Measurements from ENCODE around the gene KIRREL3.

DNA sequence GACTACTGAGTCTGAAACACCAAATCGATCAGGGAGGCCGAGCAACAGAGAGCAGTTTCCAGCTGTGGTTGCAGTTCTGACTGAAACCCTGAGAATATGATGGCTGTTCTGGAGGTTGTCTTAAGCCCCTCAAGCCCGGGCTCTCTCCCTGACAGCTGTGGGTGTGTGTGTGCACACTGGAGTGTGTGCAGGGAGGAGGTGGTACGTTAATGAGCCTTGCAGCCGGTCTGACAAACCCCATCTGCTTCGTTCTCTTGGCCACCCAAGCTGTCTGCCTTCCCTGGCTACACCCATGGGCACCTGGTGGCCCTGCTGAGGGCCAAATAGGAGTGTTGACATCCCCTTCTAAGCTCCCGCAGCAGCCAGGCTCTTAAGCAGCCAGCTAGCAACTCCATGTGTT is 189.8 kb downstream of the KIRREL3 start:
- TF ChIP-seq POLR2A (IDR thresholded peaks at IDR 0.05; ENCODE audit: low read depth, low read length), result no peak
- no peak for TF ChIP-seq SMC3 (IDR thresholded peaks at IDR 0.05; ENCODE audit: low read depth, low read length)
- TF ChIP-seq, protein P1, sequence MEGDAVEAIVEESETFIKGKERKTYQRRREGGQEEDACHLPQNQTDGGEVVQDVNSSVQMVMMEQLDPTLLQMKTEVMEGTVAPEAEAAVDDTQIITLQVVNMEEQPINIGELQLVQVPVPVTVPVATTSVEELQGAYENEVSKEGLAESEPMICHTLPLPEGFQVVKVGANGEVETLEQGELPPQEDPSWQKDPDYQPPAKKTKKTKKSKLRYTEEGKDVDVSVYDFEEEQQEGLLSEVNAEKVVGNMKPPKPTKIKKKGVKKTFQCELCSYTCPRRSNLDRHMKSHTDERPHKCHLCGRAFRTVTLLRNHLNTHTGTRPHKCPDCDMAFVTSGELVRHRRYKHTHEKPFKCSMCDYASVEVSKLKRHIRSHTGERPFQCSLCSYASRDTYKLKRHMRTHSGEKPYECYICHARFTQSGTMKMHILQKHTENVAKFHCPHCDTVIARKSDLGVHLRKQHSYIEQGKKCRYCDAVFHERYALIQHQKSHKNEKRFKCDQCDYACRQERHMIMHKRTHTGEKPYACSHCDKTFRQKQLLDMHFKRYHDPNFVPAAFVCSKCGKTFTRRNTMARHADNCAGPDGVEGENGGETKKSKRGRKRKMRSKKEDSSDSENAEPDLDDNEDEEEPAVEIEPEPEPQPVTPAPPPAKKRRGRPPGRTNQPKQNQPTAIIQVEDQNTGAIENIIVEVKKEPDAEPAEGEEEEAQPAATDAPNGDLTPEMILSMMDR (conservative IDR thresholded peaks at IDR 0.05; ENCODE audit: low read depth, low read length), result no peak
- no peak for TF ChIP-seq RAD21 (IDR thresholded peaks at IDR 0.05; ENCODE audit: low read length)
- TF ChIP-seq RFX5 (IDR thresholded peaks at IDR 0.05; ENCODE audit: low read depth, low read length), result no peak
- TF ChIP-seq MAZ (IDR thresholded peaks at IDR 0.05; ENCODE audit: borderline replicate concordance, low read depth, low read length), result no peak
- TF ChIP-seq, protein P2, sequence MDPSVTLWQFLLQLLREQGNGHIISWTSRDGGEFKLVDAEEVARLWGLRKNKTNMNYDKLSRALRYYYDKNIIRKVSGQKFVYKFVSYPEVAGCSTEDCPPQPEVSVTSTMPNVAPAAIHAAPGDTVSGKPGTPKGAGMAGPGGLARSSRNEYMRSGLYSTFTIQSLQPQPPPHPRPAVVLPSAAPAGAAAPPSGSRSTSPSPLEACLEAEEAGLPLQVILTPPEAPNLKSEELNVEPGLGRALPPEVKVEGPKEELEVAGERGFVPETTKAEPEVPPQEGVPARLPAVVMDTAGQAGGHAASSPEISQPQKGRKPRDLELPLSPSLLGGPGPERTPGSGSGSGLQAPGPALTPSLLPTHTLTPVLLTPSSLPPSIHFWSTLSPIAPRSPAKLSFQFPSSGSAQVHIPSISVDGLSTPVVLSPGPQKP (IDR thresholded peaks at IDR 0.05; ENCODE audit: borderline replicate concordance, low read depth, low read length), result no peak
- TF ChIP-seq NFE2L2 (IDR thresholded peaks at IDR 0.05; ENCODE audit: low read depth, low read length), result no peak
- no peak for TF ChIP-seq CEBPB (IDR thresholded peaks at IDR 0.05; ENCODE audit: low read depth, low read length)
- TF ChIP-seq MAFK (IDR thresholded peaks at IDR 0.05; ENCODE audit: low read depth, low read length), result no peak
- TF ChIP-seq BHLHE40 (IDR thresholded peaks at IDR 0.05; ENCODE audit: low read depth, low read length), result no peak
- TF ChIP-seq, protein P3, sequence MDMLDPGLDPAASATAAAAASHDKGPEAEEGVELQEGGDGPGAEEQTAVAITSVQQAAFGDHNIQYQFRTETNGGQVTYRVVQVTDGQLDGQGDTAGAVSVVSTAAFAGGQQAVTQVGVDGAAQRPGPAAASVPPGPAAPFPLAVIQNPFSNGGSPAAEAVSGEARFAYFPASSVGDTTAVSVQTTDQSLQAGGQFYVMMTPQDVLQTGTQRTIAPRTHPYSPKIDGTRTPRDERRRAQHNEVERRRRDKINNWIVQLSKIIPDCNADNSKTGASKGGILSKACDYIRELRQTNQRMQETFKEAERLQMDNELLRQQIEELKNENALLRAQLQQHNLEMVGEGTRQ (IDR thresholded peaks at IDR 0.05; ENCODE audit: low read depth, low read length), result no peak
- TF ChIP-seq CHD1 (IDR thresholded peaks at IDR 0.05; ENCODE audit: low read depth, low read length), result no peak

All from IMR-90 (cell line).